ENCODE results near the gene FBXO44.

GRCh38 chr1:11623702-11624101 lies 31.0 kb upstream of the FBXO44 start:
- TF ChIP-seq CTCF (conservative IDR thresholded peaks at IDR 0.05; ENCODE audit: low read depth, low read length), result no peak
- TF ChIP-seq EZH2 (IDR thresholded peaks at IDR 0.05; ENCODE audit: borderline replicate concordance, low read depth, low read length, poor library complexity, severe bottlenecking), result no peak
